HG02973 (cell line): ENCODE measurements around the gene MINDY2.

Experiments
- ATAC-seq: cut with Tn5 transposase; IDR thresholded peaks from one replicate; pipeline ENCODE4 v1.9.1; 2021; ENCODE audit warnings: moderate library complexity; ENCODE audit not compliant: unreplicated experiment

Gene MINDY2, protein sequence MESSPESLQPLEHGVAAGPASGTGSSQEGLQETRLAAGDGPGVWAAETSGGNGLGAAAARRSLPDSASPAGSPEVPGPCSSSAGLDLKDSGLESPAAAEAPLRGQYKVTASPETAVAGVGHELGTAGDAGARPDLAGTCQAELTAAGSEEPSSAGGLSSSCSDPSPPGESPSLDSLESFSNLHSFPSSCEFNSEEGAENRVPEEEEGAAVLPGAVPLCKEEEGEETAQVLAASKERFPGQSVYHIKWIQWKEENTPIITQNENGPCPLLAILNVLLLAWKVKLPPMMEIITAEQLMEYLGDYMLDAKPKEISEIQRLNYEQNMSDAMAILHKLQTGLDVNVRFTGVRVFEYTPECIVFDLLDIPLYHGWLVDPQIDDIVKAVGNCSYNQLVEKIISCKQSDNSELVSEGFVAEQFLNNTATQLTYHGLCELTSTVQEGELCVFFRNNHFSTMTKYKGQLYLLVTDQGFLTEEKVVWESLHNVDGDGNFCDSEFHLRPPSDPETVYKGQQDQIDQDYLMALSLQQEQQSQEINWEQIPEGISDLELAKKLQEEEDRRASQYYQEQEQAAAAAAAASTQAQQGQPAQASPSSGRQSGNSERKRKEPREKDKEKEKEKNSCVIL

GRCh38 chr15:58770857-58771620 lies at the start of gene MINDY2:
MINDY2 (plus strand) TSS chr15:58771302; CDS start chr15:58771396, 94 bp downstream.
- peak; percentile 88 for ATAC-seq

GRCh38 chr15:58724466-58724865 lies 46.6 kb upstream of the MINDY2 start:
- peak; percentile 74 for ATAC-seq

DNA sequence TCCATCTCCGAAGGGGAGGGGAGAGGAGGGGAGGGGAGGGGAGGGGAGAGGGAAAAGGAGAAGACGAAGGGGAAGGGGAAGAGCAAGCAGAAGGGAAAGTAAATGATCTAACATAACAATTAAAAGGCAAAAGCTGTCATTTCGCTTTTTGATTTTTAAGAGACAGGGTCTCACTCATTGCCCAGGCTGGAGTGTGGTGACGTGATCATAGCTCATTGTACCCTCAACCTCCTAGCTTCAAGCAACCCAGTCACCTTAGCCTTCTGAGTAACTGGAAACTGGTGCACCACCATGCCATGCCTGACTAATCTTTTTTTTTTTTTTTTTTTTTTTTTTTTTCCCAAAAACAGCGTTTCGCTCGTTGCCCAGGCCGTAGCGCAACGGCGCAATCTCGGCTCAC lies 44.2 kb upstream of the MINDY2 start:
- no peak for ATAC-seq

DNA sequence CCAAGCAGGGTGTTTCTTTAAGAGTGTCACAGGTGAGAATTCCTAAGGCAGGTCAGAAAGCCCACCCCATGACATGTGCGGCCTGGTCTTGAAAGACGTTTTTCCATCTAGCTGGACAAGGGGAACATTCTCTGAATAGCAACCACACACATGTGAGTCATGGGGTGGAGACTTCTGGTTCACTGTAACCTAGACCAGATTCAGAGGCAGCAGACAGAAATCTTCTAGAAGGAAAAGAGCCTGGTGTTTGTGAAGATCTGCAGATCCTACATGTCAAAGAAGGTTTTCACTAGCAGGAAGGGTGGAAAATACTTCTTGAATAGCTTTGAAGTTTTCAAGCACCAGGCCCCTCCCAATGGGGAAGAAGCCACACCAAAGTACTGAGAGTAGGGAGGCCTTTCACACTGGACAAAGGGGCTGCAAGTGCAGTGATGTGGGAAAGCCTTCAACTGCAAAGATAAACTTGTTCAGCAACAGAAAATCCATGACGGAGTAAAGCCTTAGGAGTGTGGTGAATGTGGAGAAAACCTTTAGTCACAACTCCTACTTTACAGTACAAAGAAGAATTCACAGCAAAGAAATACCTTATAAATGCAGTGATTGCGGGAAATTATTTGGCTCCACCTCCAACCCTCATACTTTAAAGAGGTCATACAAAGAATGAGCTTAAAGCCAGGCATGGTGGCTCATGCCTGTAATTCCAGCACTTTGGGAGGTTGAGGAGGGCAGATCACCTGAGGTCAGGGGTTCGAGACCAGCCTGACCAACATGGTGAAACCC lies 39.2 kb upstream of the MINDY2 start:
- no peak for ATAC-seq

DNA sequence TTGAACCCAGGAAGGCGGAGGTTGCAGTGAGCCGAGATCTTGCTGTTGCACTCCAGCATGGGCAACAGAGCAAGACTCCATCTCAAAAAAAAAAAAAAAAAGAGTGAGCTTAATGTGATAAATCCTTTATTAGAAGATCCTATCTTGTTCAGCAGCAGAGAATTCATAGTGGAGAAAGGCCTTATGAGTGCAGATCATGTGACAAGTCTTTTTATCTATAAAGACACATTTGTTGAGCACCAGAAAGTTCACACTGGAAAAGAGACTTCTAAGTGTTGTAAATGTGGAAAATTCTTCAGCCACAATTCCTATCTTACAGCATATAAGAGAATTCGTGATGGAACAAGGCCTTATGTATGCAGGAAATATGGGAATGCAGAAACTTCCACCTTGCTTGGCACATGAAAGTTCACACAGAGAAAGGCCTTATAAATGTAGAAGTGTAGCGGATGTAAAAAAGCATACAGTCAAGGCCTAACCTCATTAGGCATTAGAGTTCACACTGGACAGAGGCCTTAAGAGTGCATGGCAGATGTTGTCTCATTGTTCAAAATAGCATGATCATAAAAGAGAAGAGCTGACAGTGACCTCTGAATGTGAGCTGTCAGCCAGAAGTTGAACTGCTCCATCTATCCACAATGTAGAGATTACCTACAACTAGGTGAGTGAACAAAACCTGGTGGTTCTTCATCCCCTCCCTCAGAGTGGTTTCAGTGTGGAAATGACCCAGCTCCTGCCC lies 38.3 kb upstream of the MINDY2 start:
- no peak for ATAC-seq

DNA sequence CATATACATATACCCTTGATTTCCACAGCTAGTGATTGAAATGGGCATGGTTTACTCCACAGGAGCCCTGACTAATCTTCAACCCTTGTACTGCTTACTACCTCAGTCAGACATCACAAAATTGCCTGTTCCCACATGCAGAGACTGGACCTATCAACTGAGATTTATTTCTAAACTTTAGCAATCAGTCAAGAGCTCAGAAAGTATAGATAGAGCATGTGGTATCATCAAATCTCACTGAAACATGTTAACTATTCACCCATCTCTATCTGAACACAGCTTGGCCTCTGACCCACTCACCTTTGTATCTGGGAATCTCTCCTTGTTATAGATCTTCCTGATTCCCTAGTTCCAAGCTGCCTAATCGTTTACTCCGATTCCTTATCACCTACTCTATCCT lies 36.2 kb upstream of the MINDY2 start:
- no peak for ATAC-seq

DNA sequence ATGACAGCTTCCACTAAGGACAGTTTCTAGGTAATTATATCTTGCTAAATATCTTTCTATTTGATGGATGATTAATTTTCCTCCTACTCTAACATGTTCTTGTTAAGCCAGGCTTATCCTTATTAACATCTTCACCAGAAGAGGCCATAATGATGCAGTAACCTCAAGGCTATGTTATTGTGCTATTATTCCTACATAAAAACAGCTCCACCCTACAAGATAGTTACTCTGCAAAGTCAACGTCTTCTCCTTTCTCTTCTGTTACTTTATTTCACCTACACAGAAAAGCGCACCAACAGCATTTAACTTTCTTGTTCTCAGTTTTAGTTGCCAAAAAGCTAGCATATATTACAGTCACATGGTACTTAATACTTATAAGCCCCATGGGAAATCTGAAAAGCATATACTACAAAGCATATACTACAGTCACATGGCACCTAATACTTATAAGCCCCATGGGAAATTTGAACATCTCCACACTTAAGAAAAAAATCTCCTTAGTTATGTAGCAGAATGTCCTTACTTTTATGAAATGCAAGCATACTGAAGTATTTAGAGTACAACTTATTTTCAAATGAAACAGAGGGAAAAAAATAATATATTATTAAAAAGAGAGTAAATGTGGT lies 35.0 kb upstream of the MINDY2 start:
- no peak for ATAC-seq

GRCh38 chr15:58737298-58737697 lies 33.8 kb upstream of the MINDY2 start:
- no peak for ATAC-seq

DNA sequence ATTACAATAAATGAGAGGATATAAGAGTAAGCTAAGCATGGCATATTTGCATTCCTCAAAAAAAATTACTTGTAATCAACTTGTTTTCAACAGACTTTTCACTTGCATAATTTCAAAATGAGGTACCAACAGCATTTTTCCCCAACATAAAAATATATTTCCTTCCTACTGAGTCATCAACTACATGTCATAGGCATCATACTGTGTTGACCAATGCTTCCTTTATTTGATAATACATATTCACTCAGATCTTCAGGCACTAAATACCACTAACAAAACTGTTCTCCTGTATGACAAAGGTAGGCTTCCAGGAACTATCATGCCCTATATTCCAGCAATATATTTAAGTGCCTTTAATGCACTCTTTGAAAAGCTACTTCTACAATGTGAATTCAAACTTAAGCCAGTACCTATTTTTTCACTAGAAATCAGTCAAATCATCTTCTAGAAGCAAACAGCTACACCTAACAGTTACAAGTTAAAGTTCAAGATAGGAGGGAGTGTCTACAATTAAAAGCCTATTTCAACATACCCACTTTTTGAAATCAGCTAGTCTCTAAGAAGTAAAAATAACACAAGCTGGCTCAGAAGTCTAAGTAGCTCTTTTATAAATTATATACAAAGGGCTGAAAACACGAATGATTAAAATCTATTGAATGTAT lies 32.9 kb upstream of the MINDY2 start:
- ATAC-seq: no peak

DNA sequence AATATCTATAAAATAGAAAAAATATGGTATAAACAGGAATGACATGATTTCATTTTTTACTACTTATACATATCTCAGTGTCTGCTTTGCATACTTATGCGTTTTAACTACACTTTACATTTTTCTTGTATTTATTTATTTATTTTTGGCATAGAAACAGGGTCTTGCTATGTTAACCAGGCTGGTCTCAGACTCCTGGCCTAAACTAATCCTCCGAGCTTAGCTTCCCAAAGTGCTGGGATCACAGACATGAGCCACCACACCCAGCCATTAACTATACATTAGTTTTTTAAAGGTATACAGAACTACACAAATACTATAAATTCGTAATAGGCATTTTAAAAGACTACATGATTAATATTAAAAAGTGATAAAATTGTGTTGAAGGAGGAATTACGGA lies 30.7 kb upstream of the MINDY2 start:
- no peak for ATAC-seq

GRCh38 chr15:58741032-58741431 lies 30.1 kb upstream of the MINDY2 start:
- no peak for ATAC-seq

- no peak for ATAC-seq
These were observed 28.9 kb upstream of the MINDY2 start for GRCh38 chr15:58742022-58742813.

DNA sequence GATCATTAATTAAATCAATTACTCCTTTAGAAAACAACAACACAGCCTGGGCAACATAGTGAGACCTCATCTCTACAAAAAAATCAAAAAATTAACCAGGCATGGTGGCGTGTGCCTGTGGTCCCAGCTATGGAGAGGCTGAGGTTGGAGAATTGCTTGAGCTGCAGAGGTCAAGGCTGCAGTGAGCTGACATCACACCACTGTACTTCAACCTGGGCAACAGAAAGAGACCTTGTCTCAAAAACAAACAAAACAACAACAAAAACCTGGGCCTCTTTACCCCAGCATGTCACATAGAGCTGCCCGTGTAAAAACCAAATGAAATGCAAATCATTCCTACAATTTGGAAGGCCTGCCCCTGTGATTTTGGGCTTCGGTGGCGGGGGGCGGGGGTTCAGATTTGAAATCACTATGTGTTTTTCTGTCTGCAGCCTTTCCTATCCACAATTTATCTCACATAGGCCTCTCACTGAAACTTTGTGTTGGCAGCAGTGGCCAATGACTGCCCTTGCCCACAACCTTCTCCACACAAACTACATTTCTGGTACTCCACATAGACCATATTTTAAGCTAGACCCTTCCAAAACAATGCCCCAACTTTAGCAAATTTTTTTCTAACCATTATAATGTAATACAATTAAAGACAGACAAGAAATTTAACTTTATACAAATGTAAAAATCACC lies 28.1 kb upstream of the MINDY2 start:
- ATAC-seq: no peak

- ATAC-seq: no peak
These were observed 24.9 kb upstream of the MINDY2 start for GRCh38 chr15:58746174-58746573.

- no peak for ATAC-seq
These were observed 22.9 kb upstream of the MINDY2 start for GRCh38 chr15:58748040-58748851.

DNA sequence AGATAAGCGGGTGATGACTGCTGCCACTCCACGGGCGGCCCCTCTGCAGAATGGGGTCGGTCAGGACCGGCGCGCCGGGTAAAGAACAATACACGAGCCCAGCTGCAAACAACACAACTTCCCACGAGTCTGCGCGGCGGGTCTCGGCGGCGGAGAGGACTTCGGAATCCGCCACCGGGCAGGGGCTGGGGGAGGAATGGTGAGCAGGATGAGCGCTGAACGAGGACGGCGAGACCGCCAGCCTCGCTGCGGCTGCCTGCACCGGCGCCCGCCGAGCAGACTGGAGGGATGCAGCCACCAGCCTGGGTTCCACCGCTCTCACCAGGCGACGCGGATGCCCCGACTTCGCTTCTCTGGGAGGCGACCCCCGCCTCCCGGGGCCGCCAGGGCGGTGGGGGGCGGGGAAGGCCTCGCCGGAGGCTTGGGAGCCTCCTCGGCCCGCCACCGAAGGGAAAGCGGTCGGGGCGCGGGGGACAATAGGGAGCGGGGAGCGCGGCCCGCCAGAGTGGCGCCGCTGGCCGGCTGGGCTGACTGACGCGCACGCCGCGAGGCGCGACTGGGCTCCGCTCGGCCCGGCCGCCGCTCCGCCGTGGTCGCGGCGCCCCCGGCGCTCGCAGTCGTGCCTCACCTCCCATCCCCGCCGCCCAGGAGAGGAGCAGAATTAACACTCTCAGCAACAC lies 22.1 kb upstream of the MINDY2 start:
- ATAC-seq: peak; percentile 28
